Pancreas (tissue), 10 donors: ENCODE measurements around the gene JCAD. TPM values are rescaled to one million over a fixed set of nuclear protein-coding genes. Genes with fewer than 3 reads are reported as not detected.

Source experiments
- ATAC-seq, 4 donors: fragments of 200-7000 bp; cut with Tn5 transposase; one replicate each; pipeline versions ENCODE4 v1.8.0 to v1.9.1; 2020; ENCODE audit warnings: mild to moderate bottlenecking in 4 of 4, moderate library complexity in 4 of 4
- DNase-seq, 6 donors: peaks; one replicate each; pipeline ENCODE4 v3.0.0-alpha.2; 2020
- FAIRE-seq: peaks from 2 replicates; lab custom pipeline; 2012; peaks lifted over from hg19 to GRCh38; lab: Jason Lieb, UNC
- H3K27ac ChIP-seq, 4 donors: fragments of 200-600 bp; sonication (generic); 1 replicate in 3 of 4; 2 replicates in 1 of 4; pipeline versions ENCODE4 v1.5.0 to v1.8.0; 2020
- H3K27me3 ChIP-seq, 4 donors: fragments of 200-600 bp; one replicate each; pipeline ENCODE4 v1.8.0; 2021
- H3K36me3 ChIP-seq, 3 donors: fragments of 200-600 bp; sonication (generic) in 1 of 3; one replicate each; pipeline versions ENCODE4 v1.5.0 to v1.8.0; 2020 to 2021
- H3K4me1 ChIP-seq, 3 donors: fragments of 200-600 bp; one replicate each; pipeline ENCODE4 v1.8.0; 2021
- H3K4me3 ChIP-seq, 4 donors: fragments of 200-600 bp; sonication (generic) in 2 of 4; one replicate each; pipeline versions ENCODE4 v1.5.0 to v1.8.0; 2020 to 2021
- H3K9me3 ChIP-seq, 4 donors: fragments of 200-600 bp; one replicate each; pipeline ENCODE4 v1.8.0; 2021
- WGBS, 2 donors: extraction: QIAGEN DNeasy Blood & Tissue Kit; methylation state at CpG; one replicate each; pipeline ENCODE4 v1.1.7; 2013; 5-methylcytosine and 5-hydroxymethylcytosine counted together
- intact Hi-C, 3 donors: fragments of 100-400 bp; cut with DNase I; formaldehyde crosslinking; loops; one replicate each; pipeline versions ENCODE4 v1.11.1 to v1.14.2; 2022
- polyA plus RNA-seq, 2 donors: library from polyadenylated mRNA; stranded (reverse); fragments of 200-250 nt; gene quantifications; one replicate each; pipeline ENCODE4 v1.2.3, GENCODE V29; 2013
- total RNA-seq, 6 donors: library from RNA; stranded (reverse); fragmentation: NEBNext Ultra II Directional in 4 of 6; extraction: Animal tissue kit (Norgen Biotek cat#: 25700) in 4 of 6; gene quantifications; one replicate each; pipeline versions ENCODE4 v1.2.1 to v1.2.4, GENCODE V29; 2021 to 2023
- TF ChIP-seq, protein P1 (sequence below), 4 donors: fragments of 200-600 bp; sonication (generic) in 3 of 4; IDR thresholded peaks; one replicate each; pipeline versions ENCODE4 v1.5.0 to v1.8.0; 2021; ENCODE audit warnings: antibody characterized with exemption in 4 of 4
- donor health status: healthy with polysubstance abuse.
- donor health status: DM: no; HTN: no; CAD: no; lungs with moderate emphysema.
- donor health status: DM: no; HTN: no; CAD: no.
- donor health status: control.
- donor health status: control.
- donor health status: Bipolar disorder and iron deficiency.
- donor health status: DM: yes; HTN: yes; CAD: no.
- donor health status: DM: no; HTN: no; CAD: no.
- donor health status: DM: no; HTN: no; CAD: no.
- donor health status: DM: yes; HTN: yes; CAD: no.

JCAD gene
- total and polyA plus RNA-seq, 8 donors: 10.0 to 48.2 (median 23.0) TPM

DNA sequence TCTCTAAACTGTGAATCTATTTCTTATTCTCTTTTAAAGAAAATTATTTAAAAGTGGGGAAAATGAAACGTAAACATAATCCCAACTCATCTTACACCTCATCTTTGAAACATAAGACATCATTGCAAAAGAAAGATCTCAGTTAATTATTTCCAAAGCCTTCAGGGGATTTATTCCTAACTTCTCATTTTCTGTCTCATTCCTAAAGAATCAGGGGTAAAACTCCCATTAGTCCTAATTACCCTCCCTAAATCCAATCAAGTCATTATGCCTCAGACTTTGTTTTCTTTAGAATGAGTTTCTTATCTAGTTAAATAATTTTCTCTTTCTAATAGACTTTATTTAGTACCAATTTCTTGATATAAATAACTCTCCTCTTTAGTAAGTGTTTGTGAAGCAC is 39.7 kb upstream of the JCAD start:
- H3K4me1 ChIP-seq: no peaks in the 10 kb centered on the region
- no peaks in the 10 kb centered on the region for H3K27me3 ChIP-seq
- H3K27ac ChIP-seq: no peak overlapping the region
- H3K4me3 ChIP-seq: no peak overlapping the region
- DNase-seq (no peak), FAIRE-seq (no peak), ATAC-seq (no peak)
- TF ChIP-seq, protein P1, sequence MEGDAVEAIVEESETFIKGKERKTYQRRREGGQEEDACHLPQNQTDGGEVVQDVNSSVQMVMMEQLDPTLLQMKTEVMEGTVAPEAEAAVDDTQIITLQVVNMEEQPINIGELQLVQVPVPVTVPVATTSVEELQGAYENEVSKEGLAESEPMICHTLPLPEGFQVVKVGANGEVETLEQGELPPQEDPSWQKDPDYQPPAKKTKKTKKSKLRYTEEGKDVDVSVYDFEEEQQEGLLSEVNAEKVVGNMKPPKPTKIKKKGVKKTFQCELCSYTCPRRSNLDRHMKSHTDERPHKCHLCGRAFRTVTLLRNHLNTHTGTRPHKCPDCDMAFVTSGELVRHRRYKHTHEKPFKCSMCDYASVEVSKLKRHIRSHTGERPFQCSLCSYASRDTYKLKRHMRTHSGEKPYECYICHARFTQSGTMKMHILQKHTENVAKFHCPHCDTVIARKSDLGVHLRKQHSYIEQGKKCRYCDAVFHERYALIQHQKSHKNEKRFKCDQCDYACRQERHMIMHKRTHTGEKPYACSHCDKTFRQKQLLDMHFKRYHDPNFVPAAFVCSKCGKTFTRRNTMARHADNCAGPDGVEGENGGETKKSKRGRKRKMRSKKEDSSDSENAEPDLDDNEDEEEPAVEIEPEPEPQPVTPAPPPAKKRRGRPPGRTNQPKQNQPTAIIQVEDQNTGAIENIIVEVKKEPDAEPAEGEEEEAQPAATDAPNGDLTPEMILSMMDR (IDR thresholded peaks at IDR 0.05): no peak
- no peaks in the 10 kb centered on the region for H3K36me3 ChIP-seq
- 66 to 78% methylated on average over 1 of the region's 1 CpG for WGBS, 2 donors
- H3K9me3 ChIP-seq: no peaks in the 10 kb centered on the region
- intact Hi-C loops: no loop called here

DNA sequence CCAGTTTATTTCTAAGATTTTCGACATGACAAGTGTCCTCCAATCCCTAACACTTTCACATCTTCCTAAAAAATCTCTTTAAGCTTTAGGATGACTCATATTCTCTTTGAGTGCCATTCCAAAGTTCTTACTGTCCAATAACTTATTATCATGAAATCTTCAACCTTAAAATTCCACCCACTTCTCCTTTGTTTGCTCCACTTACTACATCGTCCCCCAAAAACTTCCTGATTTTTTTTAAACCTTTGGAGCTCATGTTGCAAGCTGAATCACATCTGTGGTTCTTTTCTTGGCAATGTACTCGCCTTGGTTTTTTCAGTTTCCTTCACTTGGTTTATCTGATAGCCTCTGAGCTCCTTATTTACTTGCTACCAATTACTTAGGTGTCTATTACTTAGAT is 39.2 kb upstream of the JCAD start:
- Histone ChIP-seq H3K9me3 (no peaks in the 10 kb centered on the region), H3K27ac (no peak overlapping the region), H3K36me3 (no peaks in the 10 kb centered on the region), H3K4me3 (no peak overlapping the region), H3K27me3 (no peaks in the 10 kb centered on the region), H3K4me1 (no peaks in the 10 kb centered on the region)
- FAIRE-seq (no peak), DNase-seq (no peak), ATAC-seq (peak in 1 of 4 donors; percentile 20)
- intact Hi-C loops: no loop called here
- 52 to 64% methylated on average over 3 of the region's 3 CpGs for WGBS, 2 donors
- TF ChIP-seq, protein P1 (IDR thresholded peaks at IDR 0.05): no peak

DNA sequence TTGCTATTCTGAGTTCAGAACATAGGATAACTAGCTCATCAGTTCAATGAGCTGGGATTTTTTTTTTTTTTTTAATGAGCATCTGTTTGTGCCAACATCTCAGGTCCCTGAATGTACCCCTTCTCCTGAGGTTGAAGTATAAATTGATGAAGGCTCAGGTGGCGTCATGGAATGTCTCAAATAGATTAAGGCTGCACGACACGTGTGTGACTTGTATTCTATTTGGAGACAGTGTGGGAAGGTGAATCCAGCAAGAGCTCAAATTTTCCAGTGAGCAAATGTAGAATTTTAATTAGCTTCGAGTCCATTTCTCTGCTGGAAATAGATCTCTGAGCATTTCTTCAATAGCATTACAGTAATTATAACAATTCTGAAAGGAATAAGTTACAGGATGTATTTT is 37.2 kb upstream of the JCAD start:
- H3K27me3 ChIP-seq: no peaks in the 10 kb centered on the region
- ATAC-seq (no peak), FAIRE-seq (no peak), DNase-seq (no peak)
- intact Hi-C loops: no loop called here
- H3K9me3 ChIP-seq: no peaks in the 10 kb centered on the region
- WGBS, 2 donors: 58 to 74% methylated on average over 4 of the region's 4 CpGs
- H3K27ac ChIP-seq: no peak overlapping the region
- no peaks in the 10 kb centered on the region for H3K4me1 ChIP-seq
- TF ChIP-seq, protein P1 (IDR thresholded peaks at IDR 0.05): no peak
- no peak overlapping the region for H3K4me3 ChIP-seq
- no peaks in the 10 kb centered on the region for H3K36me3 ChIP-seq

DNA sequence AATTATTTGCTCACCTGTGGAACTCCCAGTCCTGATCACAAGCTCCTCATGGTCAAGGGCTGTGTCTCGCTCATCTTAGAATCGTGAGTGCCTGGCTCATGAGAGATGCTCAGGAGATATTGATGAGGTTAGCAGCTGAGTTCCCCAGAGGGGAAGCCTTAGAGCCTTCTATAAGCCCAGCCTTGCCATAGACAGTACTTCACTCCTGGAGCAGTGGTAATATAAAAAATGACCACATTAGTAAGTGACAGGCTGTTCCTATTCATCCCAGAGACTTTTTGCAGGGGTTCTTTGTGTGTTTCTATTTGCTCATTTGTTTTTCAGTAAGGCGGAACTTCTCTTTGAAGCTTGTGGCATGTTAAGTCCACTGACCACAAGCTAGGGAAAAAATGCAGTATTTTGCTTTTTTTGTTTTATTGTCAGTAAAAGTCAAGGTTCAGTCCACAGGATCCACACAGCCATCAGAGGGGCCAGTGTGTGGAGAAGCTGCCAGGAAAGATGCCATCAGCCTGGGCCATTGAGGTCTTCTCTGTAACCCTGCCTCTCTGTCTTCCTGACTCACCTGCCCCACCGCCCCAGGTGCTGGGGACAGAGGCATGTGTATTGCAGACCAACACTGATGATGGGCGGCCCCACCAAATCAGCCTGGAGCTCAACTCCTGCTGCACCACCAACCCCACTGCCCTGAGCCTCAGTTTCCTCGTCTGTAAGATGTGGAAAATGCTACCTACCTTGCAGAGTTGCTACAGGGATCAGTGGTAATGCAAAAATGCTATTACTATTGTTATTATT is 36.4 kb upstream of the JCAD start:
- Histone ChIP-seq H3K4me3 (no peak overlapping the region), H3K27ac (no peak overlapping the region), H3K4me1 (no peaks in the 10 kb centered on the region), H3K36me3 (no peaks in the 10 kb centered on the region), H3K27me3 (no peaks in the 10 kb centered on the region), H3K9me3 (no peaks in the 10 kb centered on the region)
- DNase-seq (no peak), FAIRE-seq (no peak), ATAC-seq (no peak)
- WGBS, 2 donors: 58 to 67% methylated on average over 6 of the region's 6 CpGs
- intact Hi-C loops: no loop called here
- TF ChIP-seq, protein P1 (IDR thresholded peaks at IDR 0.05): no peak

DNA sequence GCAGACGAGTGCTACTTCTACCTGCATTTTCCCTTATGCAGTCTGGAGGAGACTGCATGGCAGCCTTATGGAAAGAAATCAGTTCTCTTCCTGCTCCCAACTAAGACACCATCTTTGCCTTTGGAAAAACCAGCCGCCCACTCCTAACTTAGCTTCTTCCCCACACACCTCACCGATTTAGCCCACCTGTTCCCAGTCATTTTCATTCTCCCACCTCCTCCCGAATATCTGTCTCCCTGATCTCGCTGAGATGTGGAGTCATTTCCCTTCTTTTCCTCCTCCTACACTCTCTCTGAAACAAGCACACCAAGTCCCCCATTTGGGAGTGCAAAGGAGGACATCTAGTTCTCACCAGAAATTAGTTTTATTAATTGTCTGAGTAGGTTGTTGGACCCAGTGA is 35.2 kb upstream of the JCAD start:
- Histone ChIP-seq H3K27ac (no peak overlapping the region), H3K4me1 (no peaks in the 10 kb centered on the region), H3K9me3 (no peaks in the 10 kb centered on the region), H3K36me3 (no peaks in the 10 kb centered on the region), H3K4me3 (no peak overlapping the region), H3K27me3 (no peaks in the 10 kb centered on the region)
- WGBS, 2 donors: 53 to 75% methylated on average over 5 of the region's 5 CpGs
- no peak for ATAC-seq
- DNase-seq: no peak
- intact Hi-C loops: no loop called here
- no peak for FAIRE-seq
- TF ChIP-seq, protein P1 (IDR thresholded peaks at IDR 0.05): no peak
